Measurements from ENCODE around the gene TNFRSF8.

The TNFRSF8 gene

GRCh38 chr1:12144969-12145368 lies 81.9 kb downstream of the TNFRSF8 start:
- no peak for DNase-seq (ENCODE audit: low read depth)
- TF ChIP-seq CTCF (IDR thresholded peaks at IDR 0.05; ENCODE audit: low read depth, low read length, missing control alignments) = no peak
- no peak overlapping the region for H3K4me3 ChIP-seq (ENCODE audit: low read depth, low read length)

- no peak overlapping the region for H3K4me3 ChIP-seq (ENCODE audit: low read depth, low read length)
- no peak for DNase-seq (ENCODE audit: low read depth)
- TF ChIP-seq CTCF (IDR thresholded peaks at IDR 0.05; ENCODE audit: low read depth, low read length, missing control alignments) = no peak
These were observed 82.7 kb downstream of the TNFRSF8 start for GRCh38 chr1:12145616-12146342.

GRCh38 chr1:12146343-12147112 lies 83.4 kb downstream of the TNFRSF8 start:
- DNase-seq (ENCODE audit: low read depth) = no peak
- TF ChIP-seq CTCF (IDR thresholded peaks at IDR 0.05; ENCODE audit: low read depth, low read length, missing control alignments) = no peak

GRCh38 chr1:12147201-12147701 lies 84.1 kb downstream of the TNFRSF8 start:
- TF ChIP-seq CTCF (IDR thresholded peaks at IDR 0.05; ENCODE audit: low read depth, low read length, missing control alignments) = no peak
- DNase-seq (ENCODE audit: low read depth) = no peak
- no peak overlapping the region for H3K4me3 ChIP-seq (ENCODE audit: low read depth, low read length)

More at GRCh38 chr1:12146343-12147112, 83.4 kb downstream of the TNFRSF8 start:
- no peak overlapping the region for H3K4me3 ChIP-seq (ENCODE audit: low read depth, low read length)

- no peak for DNase-seq (ENCODE audit: low read depth)
- no peak overlapping the region for H3K4me3 ChIP-seq (ENCODE audit: low read depth, low read length)
- no peak for TF ChIP-seq CTCF (IDR thresholded peaks at IDR 0.05; ENCODE audit: low read depth, low read length, missing control alignments)
These were observed 85.3 kb downstream of the TNFRSF8 start for GRCh38 chr1:12148160-12148957.

GRCh38 chr1:12148958-12149790 lies 86.1 kb downstream of the TNFRSF8 start:
- no peak for TF ChIP-seq CTCF (IDR thresholded peaks at IDR 0.05; ENCODE audit: low read depth, low read length, missing control alignments)
- H3K4me3 ChIP-seq (ENCODE audit: low read depth, low read length) = no peak overlapping the region
- DNase-seq (ENCODE audit: low read depth) = peak; percentile 86

Measured in GM12864 (cell line).